HG03342 (cell line): ENCODE results near the gene ATP2C2.

Source experiments
- ATAC-seq: cut with Tn5 transposase; IDR thresholded peaks from one replicate; pipeline ENCODE4 v1.9.1; 2021; ENCODE audit warnings: mild to moderate bottlenecking, moderate library complexity; ENCODE audit not compliant: unreplicated experiment

ATP2C2 gene

DNA sequence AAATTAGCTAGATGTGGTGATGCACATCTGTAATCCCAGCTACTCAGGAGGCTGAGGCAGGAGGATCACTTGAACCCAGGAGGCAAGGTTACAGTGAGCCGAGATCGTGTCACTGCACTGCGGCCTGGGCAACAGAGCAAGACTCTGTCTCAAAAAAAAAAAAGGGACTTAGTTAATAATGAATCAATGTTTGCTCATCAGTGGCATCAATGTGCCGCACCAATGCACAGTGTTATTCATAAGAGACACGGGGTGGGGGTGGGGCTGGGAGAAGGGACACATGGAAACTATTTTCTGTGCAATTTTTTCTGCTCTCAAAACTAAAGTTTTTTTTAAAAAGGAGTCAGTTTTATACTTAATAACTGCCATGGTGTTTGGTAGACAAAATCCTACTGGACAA is 6.8 kb upstream of the ATP2C2 start:
- ATAC-seq: no peak

DNA sequence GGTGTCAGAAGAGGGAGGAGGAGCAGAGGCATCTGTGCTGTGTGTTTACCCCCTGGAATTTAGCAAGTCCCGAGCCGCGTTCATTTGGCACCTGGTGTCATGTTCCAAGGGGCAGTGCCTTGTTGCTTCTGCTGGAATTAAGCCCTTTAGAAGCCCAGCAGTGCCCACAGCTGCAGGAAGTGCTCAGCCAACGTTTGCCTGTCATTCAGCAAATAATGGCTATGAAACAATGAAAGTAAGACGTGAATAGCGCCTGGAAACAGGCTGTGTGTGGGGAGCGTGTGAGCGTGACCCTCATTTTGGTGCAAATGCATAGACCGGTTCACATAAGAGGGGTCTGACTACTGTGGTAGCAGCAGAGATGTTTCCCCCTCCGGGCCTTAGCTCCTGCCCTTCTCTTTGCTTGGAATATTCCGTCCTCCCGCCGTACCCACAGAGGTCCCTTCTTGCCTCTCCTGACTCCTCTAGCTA is 5.8 kb upstream of the ATP2C2 start:
- ATAC-seq: no peak

DNA sequence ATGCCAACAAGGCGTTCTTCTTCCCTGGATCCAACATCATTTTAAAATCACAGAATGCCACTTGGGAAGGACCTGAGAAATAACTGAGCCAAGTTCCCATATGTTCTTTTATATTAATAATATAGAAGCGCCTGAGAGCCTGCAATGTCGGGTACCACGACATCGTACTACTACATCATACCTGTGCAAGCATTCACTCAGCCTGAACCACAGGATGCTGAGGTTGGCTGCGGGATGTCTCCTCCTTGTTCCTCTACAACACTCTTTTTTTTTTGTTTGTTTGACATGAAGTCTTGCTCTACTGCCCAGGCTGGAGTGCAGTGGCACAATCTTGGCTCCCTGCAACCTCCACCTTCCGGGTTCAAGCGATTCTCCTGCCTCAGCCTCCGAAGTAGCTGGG is 2.1 kb upstream of the ATP2C2 start:
- no peak for ATAC-seq

- ATAC-seq: no peak
These were observed 1.0 kb upstream of the ATP2C2 start for GRCh38 chr16:84367297-84367680.

DNA sequence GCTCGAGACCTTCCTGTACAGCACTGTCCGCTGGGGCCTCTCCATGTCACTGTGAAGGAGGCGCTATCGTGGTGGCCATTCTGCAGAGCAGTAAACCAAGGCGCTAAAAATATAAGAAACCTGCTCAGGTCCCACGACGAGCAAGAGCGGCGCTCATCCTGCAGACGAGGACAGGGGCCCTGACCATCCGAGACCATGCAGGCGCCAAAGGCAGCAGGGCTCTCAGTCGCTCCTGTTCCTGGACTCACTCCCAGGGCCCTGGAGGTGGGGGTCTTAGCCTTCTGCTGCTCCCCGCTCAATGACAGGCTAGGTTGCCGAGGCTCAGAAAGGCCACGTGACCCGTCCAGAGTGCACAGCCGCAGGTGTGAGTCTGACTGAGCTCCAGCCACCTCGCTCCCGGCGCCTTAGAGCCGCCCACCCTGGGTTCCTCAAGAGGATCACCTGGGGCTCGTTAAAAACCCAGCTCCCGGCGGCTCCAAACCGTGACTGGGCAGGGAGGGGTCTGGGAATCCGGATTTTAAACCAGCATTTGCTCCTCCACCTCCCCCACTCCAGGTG is 509 bp upstream of the ATP2C2 start:
- ATAC-seq: no peak

DNA sequence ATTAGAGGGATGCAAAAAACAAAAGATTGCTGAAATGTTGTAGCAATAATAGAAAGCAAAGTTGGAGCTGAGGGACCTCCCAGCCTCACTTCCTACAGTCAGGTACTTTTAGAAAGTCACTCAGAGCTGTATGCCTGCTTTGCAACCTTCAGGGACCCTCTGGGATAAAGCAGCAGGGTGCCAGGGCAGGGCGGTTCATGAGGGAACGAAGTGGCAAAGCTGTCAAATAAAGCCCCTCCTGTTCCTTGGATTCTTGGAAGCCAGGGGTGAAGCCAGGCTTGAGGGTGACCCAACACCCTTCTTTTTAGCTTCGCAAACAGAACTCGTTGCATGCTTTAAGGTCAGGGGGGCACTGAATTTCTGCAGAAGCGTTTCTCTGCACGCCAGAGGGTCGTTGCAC is 767 bp downstream of the ATP2C2 start:
- ATAC-seq: no peak

- ATAC-seq: no peak
These were observed 1.7 kb downstream of the ATP2C2 start for GRCh38 chr16:84369938-84370627.

GRCh38 chr16:84370723-84371552 is 2.6 kb downstream of the ATP2C2 start:
- ATAC-seq: no peak

GRCh38 chr16:84371553-84371865 is 3.2 kb downstream of the ATP2C2 start:
- no peak for ATAC-seq

DNA sequence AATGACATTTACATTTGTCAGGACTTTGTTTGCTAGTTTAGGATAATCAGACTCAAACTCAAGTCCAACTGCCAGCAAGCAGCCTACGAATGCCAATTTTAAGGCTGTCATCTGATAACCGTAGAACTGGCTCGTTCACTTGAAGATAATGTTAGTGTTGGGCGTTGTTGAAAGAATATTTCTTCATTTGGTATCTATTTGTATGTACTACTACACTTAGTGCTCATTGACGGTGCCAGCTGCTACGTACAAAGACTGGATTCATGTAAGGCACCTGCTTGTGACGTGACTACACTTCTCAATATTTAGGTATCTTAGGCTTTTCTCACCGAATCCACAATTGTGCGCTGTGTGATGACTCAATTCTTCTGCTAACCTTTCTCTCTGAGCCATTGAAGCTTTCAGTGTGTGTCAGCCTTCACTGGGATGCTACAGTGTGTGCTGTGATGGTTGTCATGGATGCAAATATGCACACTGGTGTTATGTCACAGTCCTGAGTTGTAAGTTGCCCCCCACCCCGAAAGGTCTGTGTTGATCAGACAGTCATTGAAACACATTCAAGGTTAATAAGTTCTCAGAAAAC is 5.7 kb downstream of the ATP2C2 start:
- ATAC-seq: no peak

DNA sequence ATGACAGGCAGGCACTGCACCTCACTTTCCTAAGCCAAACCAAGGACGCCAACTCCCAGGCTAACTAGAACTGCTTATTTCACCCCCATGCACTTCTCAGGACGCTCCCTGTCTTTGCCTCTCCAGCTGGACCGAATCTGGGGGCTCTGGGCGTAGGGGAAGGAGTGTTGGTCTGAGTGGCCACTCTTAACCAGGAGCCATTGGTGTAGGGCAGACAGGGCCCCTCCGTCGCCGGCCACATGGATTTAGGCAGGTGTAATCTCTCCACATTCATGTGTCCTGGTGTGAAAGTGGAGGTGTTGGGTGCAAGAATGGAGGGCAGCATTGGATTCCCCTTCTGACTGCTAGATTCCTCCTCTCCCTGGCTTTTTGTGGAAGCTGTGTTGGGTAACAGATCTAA is 9.8 kb downstream of the ATP2C2 start:
- no peak for ATAC-seq

DNA sequence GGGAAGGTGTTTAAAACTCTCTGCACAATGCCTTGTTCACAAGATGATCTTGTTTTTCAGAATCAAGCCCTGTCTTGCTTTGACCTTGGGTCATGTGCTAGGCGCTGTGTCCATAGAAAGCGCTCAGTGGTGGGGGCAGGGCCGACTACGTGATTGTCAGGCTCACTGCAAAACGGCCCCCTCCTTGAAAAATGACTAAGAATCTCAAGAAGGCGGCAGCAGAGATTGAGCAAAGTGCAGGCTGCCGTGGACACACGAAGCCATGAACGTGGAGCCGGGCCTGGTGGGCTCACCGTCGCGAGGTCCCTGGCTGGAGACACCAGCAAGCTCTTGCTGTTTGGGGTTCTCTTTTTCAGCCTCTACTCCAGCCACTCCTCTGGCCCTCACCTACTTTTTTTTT is 10.2 kb downstream of the ATP2C2 start:
- ATAC-seq: no peak

DNA sequence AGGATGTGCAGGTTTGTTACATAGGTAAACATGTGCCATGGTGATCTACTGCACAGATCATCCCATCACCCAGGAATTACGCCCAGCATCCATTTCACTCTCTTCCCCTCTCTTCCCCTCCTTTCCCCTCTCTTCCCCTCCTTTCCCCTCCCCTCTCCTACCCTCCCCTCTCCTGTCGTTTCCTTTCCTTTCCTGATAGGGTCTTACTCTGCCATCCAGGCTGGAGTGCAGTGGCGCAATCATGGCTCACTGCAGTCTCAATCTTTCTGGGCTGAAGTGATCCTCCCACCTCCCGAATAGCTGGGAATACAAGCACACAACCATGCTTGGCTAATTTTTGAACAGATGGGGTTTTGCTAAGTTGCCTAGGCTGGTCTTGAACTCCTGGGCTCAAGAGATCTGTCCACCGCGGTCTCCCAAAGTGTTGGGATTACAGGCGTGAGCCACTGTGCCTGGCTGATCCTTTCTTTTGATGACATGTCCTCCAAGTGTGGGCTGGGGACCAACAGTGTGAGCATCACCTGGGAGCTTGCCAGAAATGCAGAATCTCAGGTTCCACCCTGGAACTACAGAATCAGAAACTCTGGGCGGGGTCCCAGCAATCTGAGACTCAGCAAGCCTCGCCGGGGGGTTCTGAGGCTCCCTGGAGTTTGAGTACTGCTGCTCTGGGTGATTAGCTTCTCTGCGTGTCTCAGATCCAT is 10.8 kb downstream of the ATP2C2 start:
- no peak for ATAC-seq

DNA sequence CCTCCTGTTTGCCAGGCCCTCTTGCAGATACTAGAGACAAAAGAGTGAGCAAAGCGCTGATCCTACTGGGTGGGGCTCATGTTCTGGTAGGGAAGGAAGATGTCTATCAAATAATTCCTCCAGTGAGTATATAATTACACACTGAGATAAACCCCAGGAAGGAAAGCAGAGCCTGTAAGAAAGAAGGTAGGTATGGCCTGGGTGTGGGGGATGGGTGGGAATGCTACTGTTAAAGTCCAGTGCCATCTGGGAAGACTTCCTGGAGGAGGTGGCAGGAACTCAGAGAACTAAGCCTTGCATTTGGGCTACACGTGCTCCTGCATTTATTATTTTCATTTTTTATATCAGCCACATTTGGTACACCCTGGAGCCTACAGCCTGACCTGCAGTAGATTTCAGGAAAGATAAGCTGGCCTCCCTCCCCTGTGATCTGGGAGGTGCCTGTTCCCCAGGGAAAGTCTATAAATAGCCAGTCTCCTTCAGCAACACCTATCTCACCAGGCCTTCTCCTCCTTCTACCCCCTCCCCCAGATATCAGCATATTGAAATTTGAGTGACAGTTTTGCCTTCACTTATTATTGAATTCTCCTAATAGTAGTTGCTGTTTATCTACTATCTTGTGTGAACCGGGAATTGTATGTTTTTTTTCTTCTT is 11.5 kb downstream of the ATP2C2 start:
- ATAC-seq: no peak

GRCh38 chr16:84380405-84380804 is 12.1 kb downstream of the ATP2C2 start:
- ATAC-seq: no peak

DNA sequence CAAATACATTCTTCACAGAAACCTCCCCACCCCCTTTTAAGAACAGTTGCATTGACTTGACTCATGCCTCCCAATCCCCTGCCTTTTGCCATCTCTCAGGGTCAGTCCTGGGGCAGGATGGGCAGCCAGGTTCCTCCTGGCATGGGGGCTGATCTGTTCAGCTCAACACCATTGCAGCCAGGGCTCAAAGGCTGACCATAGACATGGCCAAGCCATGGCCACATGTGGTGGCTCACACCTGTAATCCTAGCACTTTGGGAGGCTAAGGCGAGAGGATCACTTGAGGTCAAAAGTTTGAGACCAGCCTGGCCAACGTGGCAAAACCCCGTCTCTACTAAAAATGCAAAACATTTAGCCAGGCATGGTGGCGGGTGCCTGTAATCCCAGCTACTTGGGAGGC is 14.1 kb downstream of the ATP2C2 start:
- no peak for ATAC-seq

GRCh38 chr16:84383106-84383505 is 14.8 kb downstream of the ATP2C2 start:
- no peak for ATAC-seq

- ATAC-seq: no peak
These were observed 17.7 kb downstream of the ATP2C2 start for GRCh38 chr16:84386047-84386446.

DNA sequence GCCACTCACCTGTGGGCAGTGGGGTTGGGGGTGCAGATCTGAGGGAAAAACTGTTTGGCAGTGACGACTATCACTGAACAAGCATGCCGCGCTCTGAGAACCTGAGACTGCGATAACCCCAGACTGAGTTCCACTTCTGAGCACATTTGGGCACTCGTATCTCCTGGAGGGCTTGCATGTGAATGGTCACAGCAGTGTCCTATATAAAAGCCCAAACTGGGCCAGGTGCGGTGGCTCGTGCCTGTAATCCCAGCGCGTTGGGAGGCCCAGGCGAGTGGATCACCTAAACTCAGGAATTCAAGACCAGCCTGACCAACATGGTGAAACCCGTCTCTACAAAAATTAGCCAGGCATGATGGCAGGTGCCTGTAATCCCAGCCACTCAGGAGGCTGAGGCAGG is 18.7 kb downstream of the ATP2C2 start:
- no peak for ATAC-seq

GRCh38 chr16:84390131-84390785 is 21.9 kb downstream of the ATP2C2 start:
- no peak for ATAC-seq
